SK-N-SH treated with all-trans-retinoic acid at 6 μM for 48 hours (cell line): ENCODE results near the gene GRIK4.

Source experiments
- ATAC-seq: fragments of 200-7000 bp; cut with Tn5 transposase; 3 replicates; pipeline ENCODE4 v1.9.1; 2020; ENCODE audit warnings: mild to moderate bottlenecking, moderate library complexity
- ARNTL ChIP-seq: fragments of 450-650 bp; formaldehyde crosslinking; IDR thresholded peaks from 2 replicates; pipeline ENCODE4 v1.5.0; 2020; ENCODE audit warnings: low read depth, mild to moderate bottlenecking, moderate library complexity, borderline replicate concordance
- BACH2 ChIP-seq: fragments of 250-450 bp; sonication (Bioruptor Pico); IDR thresholded peaks from 2 replicates; pipeline ENCODE4 v1.9.0; 2021; ENCODE audit warnings: mild to moderate bottlenecking, borderline replicate concordance
- CSDC2 ChIP-seq: fragments of 250-450 bp; sonication (Bioruptor Pico); IDR thresholded peaks from 2 replicates; pipeline ENCODE4 v1.5.0; 2020; ENCODE audit warnings: mild to moderate bottlenecking, moderate library complexity
- ESRRG ChIP-seq: fragments of 250-450 bp; sonication (Bioruptor Pico); IDR thresholded peaks from 2 replicates; pipeline ENCODE4 v1.6.1; 2021; ENCODE audit warnings: mild to moderate bottlenecking
- GLIS3 ChIP-seq: fragments of 250-450 bp; sonication (Bioruptor Pico); IDR thresholded peaks from 2 replicates; pipeline ENCODE4 v1.5.0; 2020; ENCODE audit warnings: mild to moderate bottlenecking, moderate library complexity
- ISL1 ChIP-seq: fragments of 250-450 bp; sonication (Bioruptor Pico); IDR thresholded peaks from 2 replicates; pipeline ENCODE4 v2.1.2; 2022; ENCODE audit warnings: mild to moderate bottlenecking, moderate library complexity
- POU6F1 ChIP-seq: fragments of 250-450 bp; sonication (Bioruptor Pico); IDR thresholded peaks from 2 replicates; pipeline ENCODE4 v1.8.0; 2021; ENCODE audit warnings: low read depth, mild to moderate bottlenecking, moderate library complexity, borderline replicate concordance
- PPARA ChIP-seq: fragments of 250-450 bp; sonication (Bioruptor Pico); IDR thresholded peaks from 2 replicates; pipeline ENCODE4 v1.5.0; 2020; ENCODE audit warnings: mild to moderate bottlenecking, borderline replicate concordance
- RARB ChIP-seq: fragments of 250-450 bp; sonication (Bioruptor Pico); IDR thresholded peaks from 2 replicates; pipeline ENCODE4 v1.8.0; 2021; ENCODE audit warnings: mild to moderate bottlenecking, moderate library complexity
- SNAI2 ChIP-seq: fragments of 250-450 bp; sonication (Bioruptor Pico); IDR thresholded peaks from 2 replicates; pipeline ENCODE4 v1.5.0; 2020; ENCODE audit warnings: mild to moderate bottlenecking, moderate library complexity
- TOX ChIP-seq: fragments of 250-450 bp; sonication (Bioruptor Pico); IDR thresholded peaks from 2 replicates; pipeline ENCODE4 v1.8.0; 2021; ENCODE audit warnings: mild to moderate bottlenecking, moderate library complexity, borderline replicate concordance
- TSHZ2 ChIP-seq: fragments of 250-450 bp; sonication (Bioruptor Pico); IDR thresholded peaks from 2 replicates; pipeline ENCODE4 v1.5.0; 2020; ENCODE audit warnings: mild to moderate bottlenecking, moderate library complexity
- ZC3H10 ChIP-seq: fragments of 250-450 bp; sonication (Bioruptor Pico); IDR thresholded peaks from 2 replicates; pipeline ENCODE4 v1.5.1; 2021; ENCODE audit warnings: mild to moderate bottlenecking, moderate library complexity
- ZFP3 ChIP-seq: fragments of 250-450 bp; sonication (Bioruptor Pico); IDR thresholded peaks from 2 replicates; pipeline ENCODE4 v1.5.0; 2020; ENCODE audit warnings: mild to moderate bottlenecking, moderate library complexity
- ZFP30 ChIP-seq: fragments of 450-650 bp; formaldehyde crosslinking; IDR thresholded peaks from 2 replicates; pipeline ENCODE4 v1.5.0; 2022; ENCODE audit warnings: mild to moderate bottlenecking, moderate library complexity
- ZNF70 ChIP-seq: fragments of 450-650 bp; formaldehyde crosslinking; IDR thresholded peaks from 2 replicates; pipeline ENCODE4 v1.5.0; 2020; ENCODE audit warnings: mild to moderate bottlenecking, moderate library complexity
- ZNF8 ChIP-seq: fragments of 450-650 bp; formaldehyde crosslinking; IDR thresholded peaks from 2 replicates; pipeline ENCODE4 v1.5.0; 2020; ENCODE audit warnings: mild to moderate bottlenecking, moderate library complexity
- TF ChIP-seq, protein P1 (sequence below): fragments of 250-450 bp; sonication (Bioruptor Pico); IDR thresholded peaks from 2 replicates; pipeline ENCODE4 v1.8.0; 2020; ENCODE audit warnings: mild to moderate bottlenecking, moderate library complexity, borderline replicate concordance

The GRIK4 gene

DNA sequence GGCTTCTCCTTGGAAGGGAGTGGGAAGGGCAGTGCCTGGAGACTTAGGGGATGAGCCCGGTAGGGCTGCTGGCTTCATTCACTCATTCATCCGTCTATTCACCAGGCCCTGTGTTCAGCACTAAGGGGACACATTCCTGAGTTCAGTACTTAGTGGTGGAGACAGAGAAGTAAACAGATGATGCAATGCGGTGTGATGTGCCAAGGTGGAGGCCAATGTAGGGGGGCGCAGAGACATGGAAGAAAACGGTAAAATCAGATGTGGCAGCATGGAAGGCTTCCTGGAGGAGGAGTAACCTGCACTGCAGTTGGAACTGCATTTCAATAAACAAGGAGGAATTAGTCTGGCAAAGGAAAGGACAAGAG is 21.3 kb downstream of the GRIK4 start:
- peak; percentile 19; the same call in 2 of the 3 replicates for ATAC-seq
- TF ChIP-seq TSHZ2 (CRISPR knock-in tag): no peak
- TF ChIP-seq, protein P1, sequence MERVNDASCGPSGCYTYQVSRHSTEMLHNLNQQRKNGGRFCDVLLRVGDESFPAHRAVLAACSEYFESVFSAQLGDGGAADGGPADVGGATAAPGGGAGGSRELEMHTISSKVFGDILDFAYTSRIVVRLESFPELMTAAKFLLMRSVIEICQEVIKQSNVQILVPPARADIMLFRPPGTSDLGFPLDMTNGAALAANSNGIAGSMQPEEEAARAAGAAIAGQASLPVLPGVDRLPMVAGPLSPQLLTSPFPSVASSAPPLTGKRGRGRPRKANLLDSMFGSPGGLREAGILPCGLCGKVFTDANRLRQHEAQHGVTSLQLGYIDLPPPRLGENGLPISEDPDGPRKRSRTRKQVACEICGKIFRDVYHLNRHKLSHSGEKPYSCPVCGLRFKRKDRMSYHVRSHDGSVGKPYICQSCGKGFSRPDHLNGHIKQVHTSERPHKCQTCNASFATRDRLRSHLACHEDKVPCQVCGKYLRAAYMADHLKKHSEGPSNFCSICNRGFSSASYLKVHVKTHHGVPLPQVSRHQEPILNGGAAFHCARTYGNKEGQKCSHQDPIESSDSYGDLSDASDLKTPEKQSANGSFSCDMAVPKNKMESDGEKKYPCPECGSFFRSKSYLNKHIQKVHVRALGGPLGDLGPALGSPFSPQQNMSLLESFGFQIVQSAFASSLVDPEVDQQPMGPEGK (CRISPR knock-in tag): no peak
- no peak for TF ChIP-seq GLIS3 (CRISPR knock-in tag)
- no peak for TF ChIP-seq POU6F1 (CRISPR knock-in tag)
- no peak for TF ChIP-seq ZNF70 (CRISPR knock-in tag)
- no peak for TF ChIP-seq SNAI2
- no peak for TF ChIP-seq PPARA (CRISPR knock-in tag)
- no peak for TF ChIP-seq ZFP30 (CRISPR knock-in tag)
- TF ChIP-seq BACH2: no peak

GRCh38 chr11:120536091-120536796 is 24.7 kb downstream of the GRIK4 start:
- TF ChIP-seq ISL1 (CRISPR knock-in tag) (no peak), CSDC2 (no peak), TSHZ2 (CRISPR knock-in tag) (no peak), GLIS3 (CRISPR knock-in tag) (no peak), POU6F1 (CRISPR knock-in tag) (no peak), BACH2 (no peak), ZNF8 (CRISPR knock-in tag) (no peak), TOX (CRISPR knock-in tag) (no peak), ZFP30 (CRISPR knock-in tag) (no peak), ARNTL (CRISPR knock-in tag) (no peak), ZC3H10 (no peak), RARB (CRISPR knock-in tag) (no peak), ZFP3 (CRISPR knock-in tag) (no peak), PPARA (CRISPR knock-in tag) (no peak), ESRRG (CRISPR knock-in tag) (no peak)
- TF ChIP-seq, protein P1 (CRISPR knock-in tag): no peak
- no peak for ATAC-seq
